GM12801 (cell line): ENCODE results near the gene RFTN1.

ENCODE experiments used
- TF ChIP-seq, protein P1 (sequence below): IDR thresholded peaks from one replicate; pipeline ENCODE4 v1.5.1; 2011; ENCODE audit warnings: control low read depth; ENCODE audit not compliant: insufficient read length; ENCODE audit errors: extremely low read depth

RFTN1 gene

DNA sequence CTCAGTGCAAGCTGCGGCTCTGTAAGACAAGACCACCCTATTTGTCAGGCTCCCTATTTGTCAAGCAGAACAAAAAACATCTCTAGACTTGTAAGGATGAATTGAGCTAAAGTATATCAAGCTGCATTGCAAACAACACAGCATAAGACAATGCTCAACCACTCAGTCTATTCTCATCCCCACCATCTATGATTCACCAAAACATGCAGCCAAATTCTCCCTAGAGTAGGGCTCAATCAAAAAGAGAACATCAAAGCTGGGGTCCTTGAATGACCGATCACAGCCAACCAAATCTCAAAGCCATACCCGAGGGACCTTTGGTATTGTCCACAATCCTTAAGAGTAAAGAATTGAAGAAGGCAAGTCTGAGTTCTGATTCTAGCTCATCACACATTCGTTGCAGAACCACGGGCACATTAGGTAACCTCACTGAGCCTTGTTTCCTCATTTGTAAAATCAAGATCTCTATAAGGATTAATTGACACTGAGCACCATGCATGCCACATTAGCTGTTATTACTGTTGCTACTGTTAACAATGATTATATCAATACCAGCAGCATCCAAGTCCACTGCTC lies 31.2 kb downstream of the RFTN1 start:
- TF ChIP-seq, protein P1, sequence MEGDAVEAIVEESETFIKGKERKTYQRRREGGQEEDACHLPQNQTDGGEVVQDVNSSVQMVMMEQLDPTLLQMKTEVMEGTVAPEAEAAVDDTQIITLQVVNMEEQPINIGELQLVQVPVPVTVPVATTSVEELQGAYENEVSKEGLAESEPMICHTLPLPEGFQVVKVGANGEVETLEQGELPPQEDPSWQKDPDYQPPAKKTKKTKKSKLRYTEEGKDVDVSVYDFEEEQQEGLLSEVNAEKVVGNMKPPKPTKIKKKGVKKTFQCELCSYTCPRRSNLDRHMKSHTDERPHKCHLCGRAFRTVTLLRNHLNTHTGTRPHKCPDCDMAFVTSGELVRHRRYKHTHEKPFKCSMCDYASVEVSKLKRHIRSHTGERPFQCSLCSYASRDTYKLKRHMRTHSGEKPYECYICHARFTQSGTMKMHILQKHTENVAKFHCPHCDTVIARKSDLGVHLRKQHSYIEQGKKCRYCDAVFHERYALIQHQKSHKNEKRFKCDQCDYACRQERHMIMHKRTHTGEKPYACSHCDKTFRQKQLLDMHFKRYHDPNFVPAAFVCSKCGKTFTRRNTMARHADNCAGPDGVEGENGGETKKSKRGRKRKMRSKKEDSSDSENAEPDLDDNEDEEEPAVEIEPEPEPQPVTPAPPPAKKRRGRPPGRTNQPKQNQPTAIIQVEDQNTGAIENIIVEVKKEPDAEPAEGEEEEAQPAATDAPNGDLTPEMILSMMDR = no peak

DNA sequence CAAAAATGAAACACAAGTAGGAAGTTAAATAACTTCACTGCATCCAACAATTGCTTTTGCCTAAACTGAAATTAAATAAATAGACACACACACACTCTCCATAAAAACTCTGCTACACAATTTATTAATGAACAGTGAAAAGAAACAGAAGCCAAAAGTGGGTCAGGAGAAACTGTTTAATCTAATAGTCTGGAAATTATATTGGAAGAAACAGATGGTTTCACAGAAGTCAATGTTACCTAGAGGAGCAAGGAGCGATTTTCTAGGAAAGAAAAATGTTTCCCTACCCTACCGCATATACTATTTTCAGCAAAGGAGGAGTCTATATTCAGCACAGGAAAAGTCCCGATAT lies 32.0 kb downstream of the RFTN1 start:
- TF ChIP-seq, protein P1 = no peak

DNA sequence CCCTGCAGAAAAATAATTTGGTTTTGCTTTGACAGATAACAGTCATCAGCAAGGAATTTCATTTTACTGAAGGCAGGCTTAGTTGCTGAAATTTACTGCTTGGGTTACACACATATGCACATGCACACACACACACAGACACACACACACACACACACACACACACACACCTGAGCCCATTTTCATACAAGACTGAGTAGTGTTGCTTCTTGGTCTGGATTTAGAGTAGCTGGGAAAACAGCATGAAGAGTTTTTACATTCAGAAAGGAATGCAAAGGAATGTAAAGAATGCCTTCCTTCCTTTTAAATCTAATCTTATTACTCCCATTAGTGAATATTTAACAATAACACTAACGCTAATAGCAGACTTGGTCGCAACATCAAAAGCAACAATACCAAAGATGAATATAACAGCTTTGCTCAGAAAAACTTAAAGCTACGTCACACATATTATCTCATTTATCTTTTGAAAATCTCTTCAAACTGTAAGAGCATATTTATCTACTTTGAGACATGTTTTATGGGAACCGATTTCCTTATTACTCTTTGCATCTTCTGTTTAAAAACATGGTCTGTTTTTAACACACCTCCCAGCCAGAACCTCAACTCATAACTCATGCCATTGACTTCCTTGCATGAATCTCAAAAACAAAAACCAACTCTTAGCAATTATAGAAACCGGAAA lies 32.5 kb downstream of the RFTN1 start:
- TF ChIP-seq, protein P1 = no peak

DNA sequence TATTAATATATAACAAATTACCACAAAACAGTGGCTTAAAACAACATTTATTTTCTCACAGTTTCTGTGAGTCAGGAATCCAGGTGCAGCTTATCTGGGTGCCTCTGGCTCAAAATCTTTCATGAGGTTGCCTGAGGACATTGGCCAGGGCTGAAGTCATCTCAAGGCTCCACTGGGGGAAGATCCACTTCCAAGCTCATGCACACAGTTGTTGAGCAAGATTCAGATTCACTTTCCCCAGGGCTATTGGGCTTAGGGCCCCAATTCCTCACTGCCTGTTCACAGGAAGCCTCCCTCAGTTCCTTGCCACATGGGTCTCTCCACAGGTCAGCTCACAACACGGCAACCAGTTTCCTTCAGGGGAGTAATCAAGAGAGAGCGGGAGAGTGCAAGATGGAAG lies 35.0 kb downstream of the RFTN1 start:
- TF ChIP-seq, protein P1 = no peak

DNA sequence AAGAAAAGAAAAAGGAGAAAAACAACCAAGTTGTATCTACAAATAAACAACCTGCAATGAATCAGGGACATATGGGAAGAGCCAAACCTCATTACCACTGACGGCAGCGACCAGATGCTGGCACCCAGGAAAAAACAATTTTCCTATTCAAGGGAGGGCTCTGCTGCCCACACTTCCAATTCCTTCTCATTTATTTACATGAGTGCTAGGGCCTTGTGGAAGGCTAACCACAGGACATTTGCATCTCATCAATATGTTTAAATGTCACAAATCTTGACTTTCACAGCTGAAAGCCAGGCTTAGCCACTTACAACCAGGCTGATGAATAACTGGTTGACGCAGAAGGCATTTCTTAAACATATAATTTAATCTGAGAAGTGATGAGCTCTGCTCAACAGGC lies 36.0 kb downstream of the RFTN1 start:
- TF ChIP-seq, protein P1 = no peak

DNA sequence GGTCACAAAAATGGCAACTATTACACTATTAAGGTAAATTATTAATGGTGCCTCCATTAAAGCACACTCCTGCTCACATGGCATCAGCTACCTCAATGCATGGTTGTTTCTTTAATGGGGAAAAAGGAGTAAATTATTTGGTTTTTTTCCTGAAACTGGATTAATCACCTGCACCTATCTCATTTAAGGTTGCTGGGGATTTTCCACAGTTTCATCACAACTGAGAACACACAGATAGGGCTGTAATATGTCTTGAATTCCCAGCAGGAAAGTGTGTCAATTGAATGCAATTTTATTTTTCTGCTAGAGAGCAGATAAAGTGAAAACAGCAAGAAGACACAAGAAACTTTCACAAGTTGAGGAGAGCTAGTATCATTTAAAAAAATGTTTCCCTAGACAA lies 36.4 kb downstream of the RFTN1 start:
- TF ChIP-seq, protein P1 = no peak

DNA sequence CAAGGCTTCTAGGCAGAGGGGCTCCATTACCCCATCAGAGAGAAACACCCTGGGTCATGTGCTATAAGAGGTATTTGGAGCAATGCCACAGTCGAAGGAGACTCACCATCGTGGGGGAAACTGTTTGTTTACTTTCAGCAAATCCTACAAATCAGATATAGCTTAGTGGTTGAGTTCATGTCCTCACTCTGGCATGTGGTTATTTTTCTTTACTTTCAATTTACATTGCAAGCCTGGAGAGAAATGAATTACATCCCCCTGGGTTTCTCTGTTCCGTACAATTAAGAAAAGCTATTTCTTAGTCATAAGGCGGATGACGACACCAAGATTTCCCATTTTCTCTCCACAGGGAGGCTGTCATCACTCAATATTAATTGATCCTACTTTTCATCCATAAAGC lies 36.9 kb downstream of the RFTN1 start:
- TF ChIP-seq, protein P1 = no peak
